ENCODE data around the gene DNALI1. TPM values are rescaled to one million over a fixed set of nuclear protein-coding genes. Genes with fewer than 3 reads are reported as not detected.

The DNALI1 gene
- total and polyA plus RNA-seq, 10 of the 15 experiments (the other 5 are each of a cell fraction or from before 2014, with no cell fraction given) = 0.03 to 0.13 (median 0.05) TPM; not detected in 7

DNA sequence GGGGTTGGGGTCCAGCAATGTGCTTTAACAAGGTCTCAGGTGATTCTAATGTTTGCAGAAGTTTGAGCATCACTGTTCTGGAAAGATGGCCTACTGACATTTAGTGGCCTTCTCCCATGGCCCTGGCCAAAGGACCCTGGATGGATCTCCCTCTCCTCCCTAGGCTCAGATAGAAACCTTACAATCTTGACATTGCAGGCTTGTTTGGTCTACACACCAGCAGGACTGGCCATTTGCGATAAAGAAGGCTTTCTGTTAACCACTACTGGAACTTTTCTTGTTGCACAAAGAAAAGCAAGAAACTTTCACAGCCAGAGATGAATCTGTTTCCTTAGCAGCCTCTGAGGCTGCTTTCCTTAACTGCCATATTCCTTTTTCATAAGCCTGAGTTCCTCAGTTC, 6.2 kb downstream of the DNALI1 start:
- Histone ChIP-seq H3K4me1 (ENCODE audit: control insufficient read depth, insufficient read depth, low read length) (no peaks in the 10 kb centered on the region), H3K9me3 (replicated peaks; ENCODE audit: control insufficient read depth, insufficient read depth, low read length) (no peaks in the 10 kb centered on the region), H3K27ac (ENCODE audit: control insufficient read depth, insufficient read depth) (no peak overlapping the region), H3K79me2 (ENCODE audit: control insufficient read depth, insufficient read depth, low read length) (no peaks in the 10 kb centered on the region), H3K4me3 (no peak overlapping the region), H3K4me2 (ENCODE audit: control insufficient read depth, insufficient read depth) (no peak overlapping the region), H3K27me3 (replicated peaks in 1 of 2; ENCODE audit: control insufficient read depth in 2 of 2, insufficient read depth in 2 of 2, low read length in 1 of 2) (no peaks in the 10 kb centered on the region), H2AFZ (ENCODE audit: control insufficient read depth, low read depth, low read length) (no peak overlapping the region), H4K20me1 (ENCODE audit: control insufficient read depth, insufficient read depth) (no peaks in the 10 kb centered on the region), H3K9ac (ENCODE audit: control insufficient read depth, insufficient read depth, low read length) (no peak overlapping the region), H3K36me3 (ENCODE audit: control insufficient read depth in 2 of 2, insufficient read depth in 2 of 2, low read length in 1 of 2) (peaks cover 14 to 24% of the 10 kb centered on the region in 2 experiments)
- ChIA-PET POLR2A (no interaction called here), RAD21 (ENCODE audit: unreplicated experiment) (no interaction called here), CTCF (interaction anchor here (1.2 to 4.5 kb wide), 2 partner anchors 114 to 120 kb away, joined by 3 to 46 read pairs; no protein-coding TSS in a partner anchor), SMC1A (ENCODE audit: uncharacterized antibody, unreplicated experiment) (interaction anchor here (1.0 to 3.4 kb wide), 2 partner anchors 116 to 120 kb away, joined by 3 to 15 read pairs; no protein-coding TSS in a partner anchor)
- TF ChIP-seq ZNF384 (IDR thresholded peaks at IDR 0.05; ENCODE audit: borderline replicate concordance, low read depth, low read length) (no peak), SKIL (IDR thresholded peaks at IDR 0.05; ENCODE audit: low read depth, poor library complexity, severe bottlenecking) (no peak), NR2C1 (IDR thresholded peaks at IDR 0.05) (no peak), ASH2L (IDR thresholded peaks at IDR 0.05; ENCODE audit: borderline replicate concordance, low read depth) (no peak), RCOR1 (conservative IDR thresholded peaks at IDR 0.05; ENCODE audit: low read depth, low read length) (no peak), POLR2A (IDR thresholded peaks at IDR 0.05; ENCODE audit: low read depth, low read length) (no peak), SIX5 (IDR thresholded peaks at IDR 0.05; ENCODE audit: low read depth, low read length, severe bottlenecking) (no peak)
- TF ChIP-seq, protein P1, sequence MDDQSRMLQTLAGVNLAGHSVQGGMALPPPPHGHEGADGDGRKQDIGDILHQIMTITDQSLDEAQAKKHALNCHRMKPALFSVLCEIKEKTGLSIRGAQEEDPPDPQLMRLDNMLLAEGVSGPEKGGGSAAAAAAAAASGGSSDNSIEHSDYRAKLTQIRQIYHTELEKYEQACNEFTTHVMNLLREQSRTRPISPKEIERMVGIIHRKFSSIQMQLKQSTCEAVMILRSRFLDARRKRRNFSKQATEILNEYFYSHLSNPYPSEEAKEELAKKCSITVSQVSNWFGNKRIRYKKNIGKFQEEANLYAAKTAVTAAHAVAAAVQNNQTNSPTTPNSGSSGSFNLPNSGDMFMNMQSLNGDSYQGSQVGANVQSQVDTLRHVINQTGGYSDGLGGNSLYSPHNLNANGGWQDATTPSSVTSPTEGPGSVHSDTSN (IDR thresholded peaks at IDR 0.05; ENCODE audit: insufficient replicate concordance, low read depth, low read length) = no peak
- TF ChIP-seq, protein P2, sequence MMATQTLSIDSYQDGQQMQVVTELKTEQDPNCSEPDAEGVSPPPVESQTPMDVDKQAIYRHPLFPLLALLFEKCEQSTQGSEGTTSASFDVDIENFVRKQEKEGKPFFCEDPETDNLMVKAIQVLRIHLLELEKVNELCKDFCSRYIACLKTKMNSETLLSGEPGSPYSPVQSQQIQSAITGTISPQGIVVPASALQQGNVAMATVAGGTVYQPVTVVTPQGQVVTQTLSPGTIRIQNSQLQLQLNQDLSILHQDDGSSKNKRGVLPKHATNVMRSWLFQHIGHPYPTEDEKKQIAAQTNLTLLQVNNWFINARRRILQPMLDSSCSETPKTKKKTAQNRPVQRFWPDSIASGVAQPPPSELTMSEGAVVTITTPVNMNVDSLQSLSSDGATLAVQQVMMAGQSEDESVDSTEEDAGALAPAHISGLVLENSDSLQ (IDR thresholded peaks at IDR 0.05) = no peak
- no TSS peak for BruUV-seq (replicated peaks)
- ATAC-seq (no peak), DNase-seq (ENCODE audit: low read depth, low spot score) (no peak), FAIRE-seq (no peak)
- intact Hi-C loops (cut with micrococcal nuclease; ENCODE audit: unreplicated experiment) (no loop called here), in situ Hi-C loops (cut with MboI) (no loop called here)
- WGBS (ENCODE audit: insufficient coverage, insufficient replicate concordance, low lambda C conversion rate, missing lambda C conversion rate) = 83% methylated on average over 1 of the region's 1 CpG
